Fibroblast of skin of back (primary cell): Measurements from ENCODE around the gene ACVR1C. TPM values are rescaled to one million over a fixed set of nuclear protein-coding genes. Genes with fewer than 3 reads are reported as not detected.

Source experiments
- DNase-seq: peaks from one replicate; pipeline ENCODE4 v3.0.0-alpha.2; 2013
- polyA plus RNA-seq, 2 experiments: library from polyadenylated mRNA; unstranded; fragments of 120-200 nt; gene quantifications; one replicate each; pipeline ENCODE4 v1.2.1, GENCODE V29; 2013; ENCODE audit not compliant: insufficient read length in 2 of 2

ACVR1C gene
- polyA plus RNA-seq (2013, experiment 1 of 2; ENCODE audit: insufficient read length) = 0.05 TPM
- 0.04 TPM for polyA plus RNA-seq (2013, experiment 2 of 2; ENCODE audit: insufficient read length)

DNA sequence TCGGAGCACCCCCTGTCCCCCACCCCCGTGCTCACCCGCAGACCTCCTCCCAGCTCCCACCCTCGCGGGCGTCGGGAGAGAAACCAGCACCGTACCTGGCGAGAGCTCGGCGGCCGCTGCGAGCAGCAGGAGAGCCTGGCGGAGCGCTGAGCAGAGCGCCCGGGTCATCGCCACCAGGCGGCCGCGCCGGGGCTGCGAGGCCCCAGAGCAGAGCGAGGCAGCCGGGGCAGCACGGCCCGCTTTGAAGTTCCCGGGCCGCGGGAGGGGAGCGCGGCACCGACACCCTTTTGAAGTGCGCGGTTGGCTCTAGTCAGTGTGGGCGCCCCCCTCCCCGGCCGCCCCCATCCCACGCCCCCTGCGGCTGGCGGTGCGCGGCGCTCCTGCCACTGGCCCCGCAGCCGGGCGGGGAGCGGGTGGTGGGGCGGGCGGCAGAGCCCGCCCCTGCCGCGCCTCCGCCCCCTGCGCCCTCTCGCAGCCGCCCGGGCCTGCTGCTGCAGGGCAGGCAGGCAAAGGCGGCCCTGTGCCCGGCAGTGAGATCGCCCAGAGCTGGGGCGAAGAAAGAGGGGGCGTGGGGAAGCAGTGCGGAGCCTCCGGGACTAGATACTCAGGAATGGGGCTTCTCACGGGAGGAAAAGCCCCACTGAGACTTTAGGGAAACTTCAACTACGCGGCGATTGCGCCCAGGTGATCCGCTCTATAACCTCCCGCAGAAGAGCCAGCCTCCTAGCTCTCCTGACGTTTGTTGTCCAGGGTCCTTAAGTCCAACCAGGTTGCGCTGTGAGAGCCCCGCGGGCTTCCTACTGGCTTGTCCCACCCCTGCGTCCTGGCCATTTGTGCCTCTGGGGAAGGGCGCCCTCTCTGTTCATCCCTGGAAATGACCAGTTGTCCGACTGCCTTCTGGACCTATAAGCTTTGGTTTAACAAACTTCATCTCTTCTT lies at the start of gene ACVR1C:
Gene ACVR1C, minus strand, starts transcription at position 388 of the 939 bp plus-strand sequence. Its CDS starts 220 bp downstream, at position 168.
- peak; percentile 60 for DNase-seq

DNA sequence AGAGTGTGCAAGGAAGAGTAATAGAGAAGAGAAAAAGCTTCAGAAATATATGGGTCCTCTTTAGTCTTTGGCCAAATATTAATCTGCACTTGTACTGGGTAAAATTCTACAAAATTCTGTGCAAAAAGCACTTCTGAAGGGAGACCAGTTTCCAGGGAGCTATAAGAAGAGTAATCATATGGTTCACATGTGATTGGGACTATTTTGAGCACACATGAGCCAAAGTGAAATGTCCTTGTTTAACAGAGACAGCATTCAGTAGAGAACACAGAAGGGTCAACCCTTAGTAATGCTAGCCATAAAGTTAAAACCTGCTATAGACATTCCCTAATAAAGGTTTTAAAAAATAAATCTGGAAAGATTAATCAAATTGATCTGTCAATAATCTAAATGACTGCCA lies 49.3 kb upstream of the ACVR1C start:
- DNase-seq = no peak

GRCh38 chr2:157672129-157672528 lies 43.5 kb upstream of the ACVR1C start:
- no peak for DNase-seq

- DNase-seq = no peak
Measured at GRCh38 chr2:157662401-157662800, 33.7 kb upstream of the ACVR1C start.

GRCh38 chr2:157661776-157662175 lies 33.1 kb upstream of the ACVR1C start:
- DNase-seq = no peak

DNA sequence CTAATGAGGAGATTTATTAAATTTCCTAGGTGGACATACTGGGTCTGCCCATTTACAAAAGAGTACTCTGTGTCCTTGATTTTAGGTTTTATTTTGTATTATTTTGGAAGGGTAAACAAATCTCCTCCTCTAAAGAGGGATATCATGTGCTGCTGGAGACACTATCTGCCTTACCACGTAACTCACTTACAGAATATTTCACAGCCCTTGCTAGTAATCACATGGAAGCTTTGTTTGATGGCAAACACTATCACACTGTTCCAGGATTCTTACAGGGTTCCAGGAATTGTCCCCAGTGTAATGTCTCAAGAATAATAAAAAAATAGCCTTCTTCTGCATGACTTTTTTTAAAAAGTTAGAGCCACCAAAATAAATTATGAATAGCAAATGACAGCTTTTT lies 29.2 kb upstream of the ACVR1C start:
- DNase-seq = no peak

DNA sequence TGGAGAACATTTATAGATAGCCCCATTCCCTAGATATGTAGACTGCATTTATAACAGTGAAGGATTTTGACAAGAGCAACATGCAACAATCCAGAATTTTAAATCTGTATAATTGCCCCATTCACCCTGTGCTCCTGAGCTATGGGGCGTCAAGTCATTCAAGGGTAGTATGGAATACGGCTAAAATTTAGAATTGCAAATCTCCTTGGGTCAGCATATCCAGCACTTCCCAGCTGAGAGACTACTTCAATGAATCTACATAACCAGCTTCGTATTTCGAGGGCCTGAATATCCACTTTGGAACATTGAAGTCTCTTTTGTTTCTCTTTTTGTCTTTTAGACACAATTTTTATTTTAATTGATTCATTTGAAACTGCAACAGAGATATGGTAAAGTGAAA lies 28.4 kb upstream of the ACVR1C start:
- no peak for DNase-seq

DNA sequence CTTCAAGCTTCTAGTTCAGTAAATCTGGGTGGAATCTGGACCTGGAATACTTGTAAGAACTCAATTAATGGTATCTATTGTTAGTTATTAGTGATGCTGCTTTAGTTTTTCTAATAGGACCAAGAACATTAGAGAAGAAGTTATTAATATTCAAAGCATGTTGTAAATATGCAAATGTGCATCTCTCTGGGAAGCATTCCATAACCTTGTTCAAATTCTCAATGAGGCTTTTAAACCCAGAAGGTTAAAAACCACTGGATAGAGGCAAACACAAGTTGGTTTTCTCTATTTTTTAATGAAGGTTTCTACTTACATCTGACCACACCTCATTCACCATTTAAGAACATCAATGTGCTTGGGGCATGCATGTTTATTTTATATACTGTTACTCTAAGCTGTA lies 16.1 kb upstream of the ACVR1C start:
- DNase-seq = no peak

DNA sequence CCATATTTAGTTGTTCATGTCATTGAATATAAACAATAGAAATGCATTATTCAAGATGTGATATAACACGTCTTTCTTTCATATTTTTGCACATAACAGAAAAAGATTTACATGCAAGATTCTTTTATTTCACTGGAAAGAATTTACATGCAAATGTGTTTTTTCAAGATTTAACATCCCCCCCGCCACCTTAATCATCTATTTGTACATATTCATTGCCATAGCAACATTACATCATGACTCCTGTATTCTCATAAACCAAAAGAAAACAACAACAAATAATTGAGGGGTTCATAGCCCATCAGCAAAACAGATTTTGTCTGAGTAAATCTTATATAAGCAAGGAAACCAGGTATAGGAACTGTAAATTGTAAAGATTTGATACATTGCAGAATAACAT lies 3.2 kb upstream of the ACVR1C start:
- no peak for DNase-seq

DNA sequence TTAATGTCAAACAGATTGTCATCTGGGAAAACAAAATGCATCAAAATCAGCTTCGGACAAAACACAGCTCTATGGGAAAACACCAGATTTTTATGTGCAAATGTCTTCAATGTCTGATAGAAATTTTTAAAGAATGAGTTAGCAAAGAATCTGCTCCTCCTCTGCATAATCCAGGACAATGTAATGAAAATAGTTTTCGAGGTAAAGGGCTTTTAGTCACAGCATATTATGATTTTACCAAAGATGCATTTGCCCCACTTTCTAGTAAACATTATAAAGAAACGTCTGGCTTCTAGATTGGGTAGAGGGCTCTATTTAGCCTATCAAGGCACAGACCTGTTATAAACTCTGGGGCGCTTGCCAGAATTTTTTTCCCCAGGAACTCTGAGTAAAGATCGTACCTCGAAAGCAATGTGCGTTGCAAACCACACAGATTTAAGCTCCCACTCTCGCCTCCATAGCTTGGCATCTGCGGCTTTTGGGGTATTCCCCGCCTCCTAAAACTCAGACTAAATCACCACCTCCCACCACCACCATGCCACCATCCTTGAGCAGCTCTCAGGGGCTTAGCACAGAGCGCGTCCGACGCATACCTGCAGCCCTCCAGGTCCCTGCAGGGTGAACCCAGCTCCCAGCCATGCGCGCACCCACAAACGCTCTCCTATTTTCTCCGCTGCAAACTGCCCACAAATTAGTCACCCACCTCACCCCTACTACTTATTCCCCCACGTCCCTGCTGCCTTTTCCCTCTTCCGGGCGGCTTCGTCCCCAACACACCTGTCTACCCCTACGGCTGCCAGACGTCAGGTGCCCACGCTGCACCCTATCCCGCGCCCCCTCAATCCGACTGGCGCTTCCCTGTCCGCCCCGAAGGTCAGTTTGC lies 829 bp downstream of the ACVR1C start:
- peak; percentile 12 for DNase-seq

DNA sequence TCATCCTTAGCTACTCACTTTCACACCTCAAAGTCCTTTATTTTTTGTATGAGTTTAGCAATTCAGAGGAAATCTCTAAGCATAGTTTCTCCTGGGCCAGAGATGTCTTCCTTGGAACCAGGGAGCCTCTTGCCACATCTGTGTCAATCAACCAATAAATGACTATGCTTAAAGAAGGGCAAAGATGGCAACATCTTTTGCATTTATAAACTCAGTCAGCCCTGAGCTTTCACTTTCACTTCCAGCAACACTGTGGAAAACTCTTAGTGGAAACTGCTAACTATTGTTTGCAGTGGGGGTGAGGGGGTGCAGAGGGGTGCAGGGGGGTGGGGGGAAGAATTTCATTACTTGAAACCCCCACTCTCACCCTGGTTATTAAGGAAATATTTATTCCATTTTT lies 3.4 kb downstream of the ACVR1C start:
- no peak for DNase-seq

GRCh38 chr2:157620956-157621355 lies 7.7 kb downstream of the ACVR1C start:
- DNase-seq = peak; percentile 64

GRCh38 chr2:157611726-157612125 lies 16.9 kb downstream of the ACVR1C start:
- no peak for DNase-seq

DNA sequence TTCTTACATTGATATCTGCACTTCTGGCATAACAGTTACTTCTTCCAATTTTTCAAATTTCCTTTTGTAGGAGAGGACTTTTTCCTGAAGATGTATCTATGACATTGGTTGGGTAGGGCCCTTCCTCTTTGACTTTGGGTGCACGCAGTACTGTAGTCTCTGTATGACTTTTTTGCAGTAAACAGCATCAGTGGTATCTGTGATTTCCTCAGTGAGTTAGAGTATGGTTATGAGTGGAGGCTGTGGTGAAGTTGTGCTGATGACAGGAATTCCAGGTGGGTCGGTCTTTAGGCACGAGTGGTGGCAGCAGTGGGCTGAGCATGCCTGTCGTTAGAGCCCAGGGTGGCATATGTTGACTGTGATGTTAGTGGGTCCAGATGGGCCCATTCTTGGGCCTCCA lies 17.6 kb downstream of the ACVR1C start:
- DNase-seq = no peak

DNA sequence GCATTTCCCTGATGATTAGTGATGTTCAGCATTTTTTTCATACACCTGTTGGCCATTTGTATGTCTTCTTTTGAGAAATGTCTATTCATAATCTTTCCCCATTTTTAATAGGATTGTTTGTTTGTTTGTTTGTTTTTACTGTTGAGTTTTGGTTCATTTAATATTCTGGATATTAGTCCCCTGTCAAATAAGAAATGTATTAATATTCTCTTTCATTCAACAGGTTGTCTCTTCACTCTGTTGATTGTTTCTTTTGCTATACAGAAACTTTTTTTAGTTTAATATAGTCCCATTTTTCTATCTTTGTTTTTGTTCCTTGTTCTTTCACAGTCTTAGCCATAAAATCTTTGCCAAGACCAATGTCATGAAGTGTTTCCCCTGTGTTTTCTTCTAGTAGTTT lies 22.1 kb downstream of the ACVR1C start:
- no peak for DNase-seq

- no peak for DNase-seq
Measured at GRCh38 chr2:157603198-157603597, 25.5 kb downstream of the ACVR1C start.

DNA sequence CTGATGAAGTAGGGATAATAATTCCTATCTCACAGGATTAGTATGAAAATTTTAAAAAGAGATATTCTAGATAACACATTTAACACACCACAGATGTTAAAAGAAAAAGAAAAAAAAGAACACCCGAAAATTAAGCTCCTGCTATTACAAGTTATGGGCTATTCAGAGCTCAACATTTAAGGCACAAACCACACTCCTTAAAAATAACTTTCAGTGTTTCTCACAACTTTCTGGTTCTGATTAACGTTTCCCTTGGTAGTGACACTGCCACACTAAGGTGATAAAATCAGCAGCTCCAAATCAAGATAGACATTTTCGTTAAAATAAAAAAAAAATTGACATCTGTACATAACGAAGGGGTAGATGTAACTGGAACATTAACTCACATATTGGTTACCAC lies 26.9 kb downstream of the ACVR1C start:
- no peak for DNase-seq

DNA sequence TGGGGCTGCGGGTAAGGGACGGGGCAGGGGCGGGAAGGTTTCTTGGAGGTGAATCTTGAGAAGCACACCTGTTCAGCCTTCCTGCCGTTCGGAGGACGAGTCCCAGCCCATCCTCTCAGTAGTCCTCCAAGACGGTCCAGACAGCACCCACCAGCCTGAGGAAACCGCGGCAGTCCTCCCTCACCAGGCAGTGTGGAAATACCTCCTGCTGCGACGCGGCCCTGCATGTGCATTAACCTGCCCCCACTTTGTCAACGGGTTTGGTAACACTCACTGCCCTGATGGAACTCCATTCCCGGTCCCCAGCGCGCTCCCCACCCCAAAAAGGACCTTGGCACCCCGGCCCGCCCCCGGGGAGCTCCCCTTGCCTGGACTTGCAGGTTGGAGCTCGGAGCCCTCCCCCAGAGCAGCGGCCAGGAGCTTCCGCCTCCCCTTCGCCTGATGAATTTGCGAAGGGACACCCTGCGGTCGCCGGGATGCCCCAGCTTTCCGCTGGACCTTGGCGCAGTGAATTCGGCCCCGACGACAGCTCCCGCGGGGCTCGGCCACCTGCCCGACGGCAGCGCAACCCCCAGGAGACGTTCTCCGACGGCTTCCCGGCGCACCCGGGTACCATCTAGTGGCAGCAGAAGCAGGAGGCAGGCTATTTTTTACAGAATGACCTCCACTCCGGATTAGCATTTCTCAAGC lies 31.5 kb downstream of the ACVR1C start:
- DNase-seq = peak; percentile 30

GRCh38 chr2:157593411-157593810 lies 35.3 kb downstream of the ACVR1C start:
- no peak for DNase-seq

DNA sequence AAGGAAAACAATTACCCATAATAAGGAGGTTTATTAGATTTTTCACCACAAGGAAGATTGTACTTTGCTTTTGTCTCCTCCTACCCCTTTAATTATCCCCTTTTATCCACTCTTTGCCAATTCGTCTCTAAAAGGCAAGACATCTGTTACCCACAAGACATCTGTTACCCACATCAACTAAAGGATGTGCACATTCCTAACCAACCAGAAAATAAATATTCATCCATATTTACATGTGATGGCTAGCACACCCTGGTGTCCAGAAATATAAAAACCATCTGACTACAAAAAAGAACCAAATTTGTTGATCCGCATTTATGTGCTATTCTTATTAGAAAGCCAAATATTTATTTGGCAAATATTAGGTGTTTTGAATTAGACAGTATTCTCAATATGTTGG lies 35.7 kb downstream of the ACVR1C start:
- peak; percentile 22 for DNase-seq

- DNase-seq = no peak
Measured at GRCh38 chr2:157592374-157592773, 36.3 kb downstream of the ACVR1C start.

- peak; percentile 2 for DNase-seq
Measured at GRCh38 chr2:157587576-157587975, 41.1 kb downstream of the ACVR1C start.

DNA sequence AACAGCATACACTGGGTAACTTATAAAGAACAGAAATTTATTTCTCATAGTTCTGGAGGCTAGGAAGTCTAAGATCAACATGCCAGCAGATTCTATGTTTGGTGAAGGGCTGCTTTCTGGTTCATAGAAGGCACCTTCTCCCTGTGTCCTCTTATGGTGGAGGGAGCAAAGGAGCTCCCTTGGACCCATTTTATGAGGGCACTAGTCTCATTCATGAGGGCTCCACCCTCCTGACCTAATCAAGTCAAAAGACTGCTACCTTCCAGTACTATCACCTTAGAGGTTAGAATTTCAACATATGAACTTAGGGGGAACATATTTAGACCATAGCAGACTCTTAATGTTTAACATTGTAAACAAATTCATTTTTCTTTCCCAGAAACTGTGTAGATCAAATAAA lies 54.5 kb downstream of the ACVR1C start:
- DNase-seq = no peak
